NOMO-1 treated with DMSO at 0.1 percent for 48 hours (cell line): Measurements from ENCODE around the gene NELL1.
A peak's percentile ranks its signal among the peaks of the same experiment; 100 is the strongest.
"Not testable (repeated sequence)": the region's sequence is repeated elsewhere in the genome, so short reads cannot be mapped to it uniquely, and the experiment has no call there.

Experiments used
- DNase-seq: peaks from one replicate; lab custom pipeline; 2025; ENCODE audit not compliant: unreplicated experiment; lab: John Stamatoyannopoulos, UW

Gene NELL1

DNA sequence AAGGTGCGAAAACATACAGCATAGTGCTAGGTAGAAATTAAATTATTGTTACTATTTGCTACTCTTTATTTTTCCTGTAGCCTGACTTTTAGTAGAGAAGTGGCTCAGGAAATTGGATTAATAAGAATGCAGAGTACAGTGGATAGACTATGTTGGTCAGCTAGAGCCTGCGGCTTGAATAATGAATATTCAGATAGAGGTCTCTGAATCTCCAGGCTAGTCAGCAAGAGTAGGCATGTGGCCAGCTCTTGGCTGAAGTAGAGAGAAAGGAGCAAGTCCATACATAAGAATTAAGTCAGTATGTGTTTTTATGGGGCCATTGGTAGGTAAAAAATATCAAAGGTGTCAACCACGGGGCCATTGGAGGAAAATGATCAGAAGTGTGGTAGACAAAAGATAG lies 413.5 kb downstream of the NELL1 start:
- DNase-seq, result no peak

- peak; percentile 49 for DNase-seq
Observed at GRCh38 chr11:21088930-21089329, 419.5 kb downstream of the NELL1 start.

- no peak for DNase-seq
Observed at GRCh38 chr11:21104641-21105040, 435.3 kb downstream of the NELL1 start.

DNA sequence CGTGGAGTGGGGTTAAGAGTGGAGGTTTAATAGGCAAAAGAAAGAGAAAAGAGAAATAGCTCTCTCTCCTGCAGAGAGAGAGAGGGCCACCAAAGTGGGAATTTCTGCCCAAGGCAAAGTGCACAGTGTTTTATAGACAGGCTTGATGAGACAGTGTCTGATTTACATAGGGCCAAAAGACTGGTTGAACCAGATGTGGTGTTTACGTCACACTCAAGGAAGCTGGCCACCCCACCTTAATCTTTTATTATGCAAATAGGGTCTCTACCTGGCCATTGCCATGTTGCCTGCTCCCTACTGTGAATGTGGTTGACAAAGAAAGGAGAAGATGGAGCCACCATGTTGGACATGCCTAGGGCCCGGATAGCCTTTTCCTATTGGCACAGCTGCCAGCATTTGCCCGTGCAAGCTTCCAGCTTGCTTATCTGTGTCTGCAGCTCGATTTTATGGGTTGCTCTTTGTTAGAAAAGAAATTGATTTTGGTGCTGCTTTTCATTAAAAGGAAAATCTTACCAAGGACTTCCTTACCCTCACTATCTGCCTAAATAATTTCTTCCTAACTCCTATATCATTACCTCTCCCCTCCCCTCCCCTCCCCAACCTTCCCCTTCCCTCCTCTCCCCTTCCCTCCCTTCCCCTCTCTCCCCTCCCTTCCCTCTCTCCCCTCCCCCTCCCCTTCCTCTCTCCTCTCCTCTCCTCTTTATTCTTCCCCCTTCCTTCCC lies 436.0 kb downstream of the NELL1 start:
- no peak for DNase-seq

DNA sequence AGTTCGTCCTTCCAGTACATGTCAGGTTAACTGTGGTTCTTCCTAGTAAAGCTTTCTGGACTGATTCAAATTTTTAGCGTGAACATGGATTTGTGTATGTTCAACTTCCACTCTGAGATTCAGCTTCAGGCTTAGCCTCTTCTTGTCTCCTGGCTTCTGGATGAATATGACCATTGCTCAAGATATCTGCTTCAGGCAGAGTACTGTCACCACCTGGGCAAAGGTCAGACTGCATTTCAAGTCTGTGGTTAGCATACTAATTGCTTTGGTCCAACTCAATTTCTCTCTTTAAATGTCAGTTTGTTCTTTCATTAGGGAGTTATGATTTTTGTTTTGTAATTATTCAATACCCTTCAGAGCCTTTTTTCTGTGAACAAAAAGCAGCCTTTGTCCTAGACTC lies 440.0 kb downstream of the NELL1 start:
- DNase-seq, result no peak

- no peak for DNase-seq
Observed at GRCh38 chr11:21110415-21110814, 441.0 kb downstream of the NELL1 start.

DNA sequence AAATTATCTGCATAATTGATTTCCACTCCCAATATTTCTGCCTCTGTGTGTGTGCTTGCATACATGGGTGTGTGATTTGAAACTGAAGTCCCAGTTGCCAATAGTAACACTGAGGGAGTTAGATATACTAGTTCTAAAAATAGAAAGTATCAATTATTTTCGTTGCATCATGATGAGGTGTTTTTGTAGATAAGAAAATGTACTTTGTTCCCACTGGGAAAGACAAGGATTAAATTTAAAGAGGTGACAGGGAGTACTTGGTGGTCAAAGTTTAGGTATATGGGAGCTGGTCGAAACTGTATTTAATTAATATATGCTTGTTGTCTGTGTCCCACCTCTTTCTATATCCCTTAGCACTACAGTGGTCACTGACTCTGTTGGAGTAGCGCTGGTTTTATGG lies 444.5 kb downstream of the NELL1 start:
- DNase-seq, result no peak

DNA sequence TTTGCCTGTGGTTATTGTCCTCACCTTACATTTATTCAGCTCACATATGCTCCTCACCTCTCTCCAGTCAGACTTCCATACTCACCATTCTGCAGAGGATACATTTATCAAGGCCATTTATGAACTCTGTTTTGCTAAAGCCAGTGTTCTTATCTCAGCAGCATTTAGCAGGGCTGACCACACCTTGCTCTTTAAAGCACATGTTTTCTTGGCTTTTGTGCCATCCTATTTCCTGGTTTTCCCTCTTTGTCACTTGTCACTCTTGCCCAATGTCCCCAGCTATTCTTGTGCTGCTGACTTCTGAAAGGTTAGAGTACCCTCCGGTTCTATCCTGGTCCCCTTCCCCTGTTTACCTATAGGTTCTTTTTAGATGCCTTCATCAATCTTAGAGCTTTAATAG lies 446.6 kb downstream of the NELL1 start:
- DNase-seq, result no peak

GRCh38 chr11:21119411-21119810 lies 450.0 kb downstream of the NELL1 start:
- DNase-seq, result no peak

GRCh38 chr11:21121991-21122390 lies 452.6 kb downstream of the NELL1 start:
- DNase-seq, result no peak

DNA sequence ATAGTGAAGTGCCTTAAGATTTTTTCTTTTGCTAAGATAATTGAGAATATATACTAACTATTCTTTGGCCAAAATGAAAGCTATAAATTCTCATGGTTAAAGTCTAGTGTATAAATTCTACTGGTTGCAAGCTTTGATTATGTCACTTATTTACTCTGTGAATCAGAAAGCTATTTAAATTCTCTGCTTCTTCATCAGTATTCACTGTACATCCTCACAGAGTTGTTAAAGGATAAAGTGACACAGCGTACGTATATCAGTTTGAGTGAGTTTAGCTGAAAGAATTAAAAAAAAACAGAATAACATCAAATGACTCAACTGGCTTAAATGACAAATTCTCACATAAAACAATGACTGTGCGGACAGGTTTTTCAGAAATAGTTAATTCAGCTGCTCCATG lies 453.1 kb downstream of the NELL1 start:
- no peak for DNase-seq

- DNase-seq, result no peak
Observed at GRCh38 chr11:21132146-21132720, 462.8 kb downstream of the NELL1 start.

DNA sequence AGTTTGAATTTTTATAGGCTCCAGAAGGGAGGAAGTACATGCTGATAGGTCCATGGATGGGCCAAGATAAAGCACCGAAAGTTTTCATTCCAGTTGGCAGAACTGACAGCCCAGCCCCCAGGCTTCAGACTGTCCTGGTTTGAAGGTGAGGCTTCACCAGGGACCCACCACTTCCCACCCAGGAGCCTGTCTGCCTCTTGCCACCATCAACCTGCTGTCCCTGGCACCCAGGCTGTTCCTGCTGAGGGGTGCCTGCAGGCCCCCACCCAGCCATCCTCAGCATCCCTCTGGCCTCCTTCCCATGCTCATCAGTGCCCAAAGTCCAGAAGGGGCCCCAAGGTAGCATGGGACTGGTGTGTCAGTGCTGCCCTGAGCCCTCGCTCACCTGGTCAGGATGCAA lies 463.9 kb downstream of the NELL1 start:
- DNase-seq, result no peak

DNA sequence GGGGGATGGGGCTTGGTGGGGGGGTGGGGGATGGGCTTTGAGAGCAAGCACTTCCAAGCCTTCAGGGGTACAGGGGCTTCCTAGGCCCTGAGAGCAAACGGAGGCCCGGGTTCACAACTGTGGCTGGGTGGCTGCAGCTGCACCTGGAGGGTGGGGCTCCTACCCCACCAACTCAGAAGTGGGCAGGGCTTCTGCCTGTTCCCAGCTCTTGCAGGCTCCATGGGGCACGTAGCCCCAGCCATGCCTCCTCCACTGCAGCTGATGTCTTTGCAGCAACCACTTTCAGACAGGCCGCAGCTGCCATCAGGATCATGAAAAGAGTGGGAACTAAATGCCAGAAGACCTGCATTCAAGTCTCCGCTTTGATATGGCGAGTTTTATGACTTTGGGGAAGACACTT lies 464.3 kb downstream of the NELL1 start:
- no peak for DNase-seq

DNA sequence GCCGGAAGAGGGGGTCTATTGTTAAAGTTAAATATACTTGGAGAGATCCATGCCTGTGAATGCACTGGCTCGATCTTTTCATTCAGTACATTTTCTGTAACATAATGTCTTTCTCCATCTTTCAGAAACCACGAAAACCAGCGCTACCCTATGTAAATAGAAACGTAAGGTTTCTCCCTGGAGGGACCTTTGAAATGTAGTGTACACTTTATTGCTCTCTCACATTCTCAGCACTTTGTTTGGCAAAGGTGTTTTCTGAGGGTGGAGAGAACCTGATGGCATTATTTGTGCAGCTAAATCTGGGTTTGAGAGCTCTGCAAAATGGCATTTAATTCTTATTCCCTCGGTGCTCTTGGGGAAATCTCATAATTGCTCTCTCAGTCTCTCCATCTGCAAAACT lies 468.4 kb downstream of the NELL1 start:
- DNase-seq, result no peak

DNA sequence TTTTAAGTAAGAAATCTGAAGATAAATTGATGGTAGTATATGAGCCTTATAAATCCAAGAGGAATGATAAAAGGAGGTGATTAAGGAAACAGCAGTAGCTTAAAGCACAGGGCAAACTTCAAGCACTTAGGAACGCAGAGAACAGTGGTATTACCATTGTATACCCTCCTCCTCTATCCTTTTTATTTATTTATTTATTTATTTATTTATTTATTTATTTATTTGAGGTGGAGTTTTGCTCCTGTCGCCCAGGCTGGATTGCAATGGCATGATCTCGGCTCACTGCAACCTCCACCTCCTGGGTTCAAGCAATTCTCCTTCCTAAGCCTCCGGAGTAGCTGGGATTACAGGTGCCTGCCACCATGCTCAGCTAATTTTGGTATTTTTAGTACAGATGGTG lies 472.2 kb downstream of the NELL1 start:
- not testable (repeated sequence) for DNase-seq

GRCh38 chr11:21142007-21142406 lies 472.6 kb downstream of the NELL1 start:
- DNase-seq, result no peak

DNA sequence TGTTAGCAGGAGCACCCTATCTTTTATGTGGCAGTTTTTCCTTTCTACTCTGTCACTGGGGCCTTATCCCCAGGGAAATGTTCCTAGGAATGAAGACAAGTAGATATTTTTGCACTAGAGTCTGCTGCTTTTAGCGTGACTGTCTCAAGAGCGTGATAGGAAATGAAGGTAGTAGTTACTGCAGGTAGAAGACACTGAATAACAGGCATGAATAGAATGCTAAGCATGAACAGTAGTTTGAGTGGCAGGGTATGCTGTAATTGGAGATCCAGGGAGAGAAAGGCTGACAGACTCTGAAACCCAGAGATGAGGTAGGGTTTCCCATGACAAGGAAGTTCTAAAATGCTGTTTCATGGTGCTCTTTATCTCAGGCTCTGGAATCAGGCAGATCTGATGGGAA lies 475.1 kb downstream of the NELL1 start:
- DNase-seq, result no peak

DNA sequence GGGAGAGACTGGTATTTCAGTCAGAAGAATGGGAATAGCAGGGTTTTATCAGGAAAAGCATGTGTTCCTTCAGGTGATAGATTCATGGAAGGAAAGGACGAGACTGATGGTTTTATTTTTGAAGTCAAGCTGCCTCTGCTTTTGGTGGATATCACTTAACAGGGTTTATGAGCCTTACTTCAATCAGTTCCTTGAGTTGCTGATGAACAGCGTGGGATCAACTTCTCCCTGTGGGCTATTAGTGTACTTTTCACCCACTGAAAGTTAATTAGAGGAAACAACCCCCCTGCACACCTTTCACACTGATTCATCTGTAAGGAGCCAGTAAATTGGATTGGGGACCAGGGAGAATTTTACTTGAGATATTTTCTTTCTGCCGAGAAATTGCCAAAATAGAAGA lies 479.0 kb downstream of the NELL1 start:
- no peak for DNase-seq

GRCh38 chr11:21160140-21160539 lies 490.8 kb downstream of the NELL1 start:
- no peak for DNase-seq

- DNase-seq, result no peak
Observed at GRCh38 chr11:21169639-21170038, 500.3 kb downstream of the NELL1 start.

DNA sequence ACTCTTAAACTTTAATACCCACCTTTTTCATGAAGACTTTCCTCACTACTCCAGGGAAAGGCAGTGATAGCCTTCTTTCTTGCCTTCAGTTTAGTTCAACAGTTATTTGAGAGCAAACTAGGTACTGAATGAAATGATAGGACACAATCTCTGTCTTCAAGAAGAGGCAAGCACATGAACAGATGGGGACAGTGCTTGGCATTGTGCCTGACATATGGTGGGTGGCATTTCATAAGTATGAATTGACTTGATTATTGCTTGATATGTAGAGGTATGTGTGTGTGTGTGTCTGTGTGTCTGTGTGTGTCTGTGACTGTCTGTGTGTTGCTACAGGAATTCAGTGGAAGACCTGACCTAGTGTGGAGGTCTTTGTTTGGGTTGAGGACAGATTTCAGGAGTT lies 504.1 kb downstream of the NELL1 start:
- DNase-seq, result no peak

GRCh38 chr11:21174781-21175180 lies 505.4 kb downstream of the NELL1 start:
- no peak for DNase-seq
